Endothelial cell of umbilical vein (primary cell): ENCODE results near the gene STK38L. TPM values are rescaled to one million over a fixed set of nuclear protein-coding genes. Genes with fewer than 3 reads are reported as not detected.

ENCODE experiments used
- BruUV-seq: library from RNA; stranded (reverse); fragments of 400-500 nt; replicated peaks from 2 replicates; lab custom pipeline; 2021; lab: Mats Ljungman, UMichigan
- CTCF ChIA-PET: fragments of 300-600, 350-600 bp; sonication (Branson Sonifier 250); formaldehyde crosslinking; loops from one replicate; lab custom pipeline; 2021; ENCODE audit warnings: antibody characterized with exemption, inconsistent platforms; lab: Charles Lee
- POLR2A ChIA-PET: fragments of 300-600, 350-600 bp; sonication (Branson Sonifier 250); formaldehyde crosslinking; loops from one replicate; lab custom pipeline; 2021; ENCODE audit warnings: antibody characterized with exemption, inconsistent platforms; lab: Charles Lee
- DNase-seq: peaks from one replicate; pipeline ENCODE4 v3.0.0-alpha.2; 2011; ENCODE audit warnings: low read depth, low spot score
- FAIRE-seq: peaks from 2 replicates; lab custom pipeline; 2011; peaks lifted over from hg19 to GRCh38; lab: Jason Lieb, UNC
- H2AFZ ChIP-seq: 2 replicates; pipeline ENCODE4 v1.6.0; 2012; ENCODE audit warnings: low read depth, low read length, control low read depth, inconsistent platforms
- H3K27ac ChIP-seq: 2 replicates; pipeline ENCODE4 v1.5.1; 2011; ENCODE audit warnings: low read depth, mild to moderate bottlenecking, control low read depth, low read length, moderate library complexity; ENCODE audit not compliant: insufficient read depth
- H3K27me3 ChIP-seq, 2 experiments: 2 replicates each; pipeline versions ENCODE4 v1.6.0 to v1.6.1; 2011; ENCODE audit warnings: low read length in 2 of 2, mixed read lengths in 1 of 2; ENCODE audit not compliant: control insufficient read depth in 2 of 2, insufficient read depth in 2 of 2
- H3K36me3 ChIP-seq, 2 experiments: 2 replicates in 1 of 2; 3 replicates in 1 of 2; pipeline ENCODE4 v1.5.1; 2011; ENCODE audit warnings: low read length in 2 of 2, mild to moderate bottlenecking in 1 of 2, moderate library complexity in 1 of 2; ENCODE audit not compliant: control insufficient read depth in 2 of 2, insufficient read depth in 2 of 2; ENCODE audit errors: extremely low read depth in 1 of 2
- H3K4me1 ChIP-seq: 3 replicates; pipeline ENCODE4 v1.5.1; 2011; ENCODE audit warnings: mild to moderate bottlenecking, low read length; ENCODE audit not compliant: control insufficient read depth, insufficient read depth; ENCODE audit errors: extremely low read depth
- H3K4me2 ChIP-seq: 2 replicates; pipeline ENCODE4 v1.6.1; 2011; ENCODE audit warnings: low read length, control low read depth, mixed read lengths; ENCODE audit not compliant: insufficient read depth
- H3K4me3 ChIP-seq, 3 experiments: fragments of 200-600 bp in 1 of 3; sonication (generic), shearing (Covaris generic) in 1 of 3; replicated peaks in 1 of 3; 2 replicates each; pipeline ENCODE4 v1.5.1; 2011 to 2016; ENCODE audit warnings: control low read depth in 3 of 3, low read length in 3 of 3, mild to moderate bottlenecking in 2 of 3, inconsistent platforms in 1 of 3, low read depth in 1 of 3, moderate library complexity in 1 of 3; ENCODE audit not compliant: insufficient read depth in 1 of 3
- H3K79me2 ChIP-seq: 2 replicates; pipeline ENCODE4 v1.6.0; 2012; ENCODE audit warnings: low read length, inconsistent platforms; ENCODE audit not compliant: control insufficient read depth, insufficient read depth
- H3K9ac ChIP-seq: replicated peaks from 2 replicates; pipeline ENCODE3; 2011; ENCODE audit warnings: low read length, control low read depth; ENCODE audit not compliant: insufficient read depth; ENCODE audit errors: extremely low read depth
- H3K9me1 ChIP-seq: replicated peaks from 3 replicates; pipeline ENCODE4 v1.6.0; 2011; ENCODE audit warnings: mild to moderate bottlenecking, low read length; ENCODE audit not compliant: control insufficient read depth, insufficient read depth; ENCODE audit errors: extremely low read depth
- H3K9me3 ChIP-seq: replicated peaks from 2 replicates; pipeline ENCODE4 v1.5.1; 2012; ENCODE audit warnings: low read length, inconsistent platforms; ENCODE audit not compliant: control insufficient read depth, insufficient read depth
- H4K20me1 ChIP-seq: replicated peaks from 2 replicates; pipeline ENCODE3; 2011; ENCODE audit warnings: mild to moderate bottlenecking, low read length; ENCODE audit not compliant: control insufficient read depth, insufficient read depth; ENCODE audit errors: extremely low read depth
- CTCF ChIP-seq, 2 donors: IDR thresholded peaks; 1 replicate in 1 of 2; 2 replicates in 1 of 2; pipeline ENCODE4 v1.5.1; 2011; ENCODE audit warnings: low read length in 2 of 2, mild to moderate bottlenecking in 2 of 2, moderate library complexity in 2 of 2, control low read depth in 1 of 2, inconsistent platforms in 1 of 2, low read depth in 1 of 2; ENCODE audit not compliant: insufficient read depth in 1 of 2; ENCODE audit errors: extremely low read depth in 1 of 2
- EZH2 ChIP-seq: IDR thresholded peaks from 2 replicates; pipeline ENCODE4 v1.6.1; 2012; ENCODE audit warnings: borderline replicate concordance, low read depth, mild to moderate bottlenecking, moderate library complexity, low read length, inconsistent platforms; ENCODE audit not compliant: severe bottlenecking
- FOS ChIP-seq: IDR thresholded peaks from 2 replicates; pipeline ENCODE4 v1.6.1; 2011; ENCODE audit warnings: mild to moderate bottlenecking, low read length, moderate library complexity, borderline replicate concordance; ENCODE audit not compliant: insufficient read depth
- GATA2 ChIP-seq: IDR thresholded peaks from 2 replicates; pipeline ENCODE4 v1.7.0; 2011; ENCODE audit warnings: low read depth, mild to moderate bottlenecking, moderate library complexity, mixed read lengths, low read length; ENCODE audit not compliant: insufficient read length, insufficient read depth
- JUN ChIP-seq: IDR thresholded peaks from 2 replicates; pipeline ENCODE4 v1.6.1; 2011; ENCODE audit warnings: borderline replicate concordance, low read depth; ENCODE audit not compliant: insufficient read length, insufficient read depth
- MYC ChIP-seq: IDR thresholded peaks from one replicate; pipeline ENCODE4 v1.6.1; 2011; ENCODE audit warnings: mild to moderate bottlenecking, low read depth, low read length
- POLR2A ChIP-seq: IDR thresholded peaks from 2 replicates; pipeline ENCODE4 v1.6.1; 2012; ENCODE audit warnings: low read depth, mild to moderate bottlenecking, control low read depth, low read length
- POLR2AphosphoS5 ChIP-seq: IDR thresholded peaks from 2 replicates; pipeline ENCODE4 v1.6.1; 2012; ENCODE audit warnings: low read depth, mild to moderate bottlenecking, control low read depth, low read length, moderate library complexity; ENCODE audit not compliant: insufficient read depth
- dilution Hi-C: fragments of 300-500 bp; cut with MboI; formaldehyde crosslinking; loops from one replicate; pipeline ENCODE4 v1.15.0; 2019; ENCODE audit warnings: low sequenced_read_pairs; ENCODE audit not compliant: extremely low pct_ligation_motif_present
- intact Hi-C: fragments of 100-400 bp; cut with micrococcal nuclease; formaldehyde crosslinking; loops from one replicate; pipeline ENCODE4 v1.10.0; 2022
- polyA plus RNA-seq, 4 experiments: library from polyadenylated mRNA; depleted of rRNA in 3 of 4; stranded (reverse) in 3 of 4; unstranded in 1 of 4; fragments of >200 nt; gene quantifications; 2 replicates each; pipeline versions ENCODE4 v1.2.1 to v1.2.3, GENCODE V29; 2011 to 2012; ENCODE audit warnings: missing spikeins in 1 of 4
- total RNA-seq: library from RNA; stranded (reverse); gene quantifications from 2 replicates; pipeline ENCODE4 v1.2.3, GENCODE V29; 2021
- TF ChIP-seq, protein P1 (sequence below): IDR thresholded peaks from 2 replicates; pipeline ENCODE4 v1.6.1; 2011; ENCODE audit not compliant: insufficient read depth, insufficient read length

Gene STK38L
- total and polyA plus RNA-seq, 2 donors (not counting 3 experiments of a cell fraction or from before 2014, with no cell fraction given): 14.7 to 58.4 TPM

DNA sequence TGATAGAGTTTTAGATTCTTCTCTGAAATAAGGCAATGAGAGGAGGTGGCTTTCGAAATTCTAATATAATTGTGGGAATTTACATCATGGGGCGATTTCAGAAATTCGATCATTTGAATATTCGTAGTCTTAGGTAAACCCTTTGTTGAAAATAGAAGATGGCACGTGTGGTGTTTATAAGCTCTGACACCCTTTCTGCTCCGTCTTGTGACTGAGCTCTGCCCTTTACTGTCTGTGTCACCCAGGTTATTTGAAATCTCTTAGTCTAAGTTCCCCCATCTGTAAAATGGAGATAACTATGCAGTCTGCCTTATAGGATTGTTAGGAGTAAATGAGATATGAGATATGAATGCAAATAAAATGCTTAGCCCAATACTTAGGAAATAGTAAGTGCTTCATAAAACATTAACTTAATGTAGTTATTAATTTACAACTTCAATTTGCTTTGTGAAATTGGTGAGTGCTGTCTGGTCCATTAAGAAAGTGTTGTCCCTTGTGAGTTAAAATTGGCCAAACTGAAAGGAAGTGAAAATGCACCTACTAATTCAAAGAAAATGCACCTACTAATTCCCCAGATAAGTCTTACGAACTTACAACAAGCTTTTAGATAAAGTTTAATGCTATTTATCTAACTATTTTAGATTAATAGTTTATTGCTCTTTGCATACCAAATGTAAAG, 90.1 kb downstream of the STK38L start:
- no peak overlapping the region for H3K27ac ChIP-seq
- H4K20me1 ChIP-seq: no peaks in the 10 kb centered on the region
- H3K27me3 ChIP-seq: no peaks in the 10 kb centered on the region
- CTCF ChIA-PET: interaction anchor here (1.0 to 3.0 kb wide), 5 partner anchors 8 to 81 kb away, joined by 3 to 11 read pairs (median 4); no protein-coding TSS in a partner anchor
- no TSS peak for BruUV-seq
- intact Hi-C loops (loop anchor here (5.0 kb wide), 1 partner anchor 318 kb away; no protein-coding TSS in a partner anchor), dilution Hi-C loops (no loop called here)
- H3K4me1 ChIP-seq: peaks cover 28% of the 10 kb centered on the region
- H3K9ac ChIP-seq: peak overlapping the region; percentile 83
- no peak for DNase-seq
- no peaks in the 10 kb centered on the region for H3K36me3 ChIP-seq
- peak overlapping the region; percentile 94 for H3K4me2 ChIP-seq
- H3K9me3 ChIP-seq: no peaks in the 10 kb centered on the region
- peaks cover 2% of the 10 kb centered on the region for H3K9me1 ChIP-seq
- FAIRE-seq: no peak
- TF ChIP-seq POLR2A: no peak
- TF ChIP-seq POLR2AphosphoS5: no peak
- TF ChIP-seq CTCF (IDR thresholded peaks at IDR 0.05; ENCODE audit: extremely low read depth in 1 of 2, insufficient read depth in 1 of 2, low read depth in 1 of 2, low read length in 2 of 2): no peak
- TF ChIP-seq, protein P1, sequence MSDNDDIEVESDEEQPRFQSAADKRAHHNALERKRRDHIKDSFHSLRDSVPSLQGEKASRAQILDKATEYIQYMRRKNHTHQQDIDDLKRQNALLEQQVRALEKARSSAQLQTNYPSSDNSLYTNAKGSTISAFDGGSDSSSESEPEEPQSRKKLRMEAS: no peak
- no peak for TF ChIP-seq JUN
- TF ChIP-seq FOS: no peak
- TF ChIP-seq EZH2: no peak
- TF ChIP-seq GATA2: no peak
- no peak for TF ChIP-seq MYC
- peak overlapping the region; percentile 89 for H2AFZ ChIP-seq
- peak overlapping the region in 2 of 3 experiments; percentile 86 to 94 for H3K4me3 ChIP-seq
- POLR2A ChIA-PET: no interaction called here
- peaks cover 55% of the 10 kb centered on the region for H3K79me2 ChIP-seq
